H54 (cell line): ENCODE data around the gene MAP2K5.

ENCODE experiments used
- DNase-seq: peaks from one replicate; pipeline ENCODE4 v3.0.0; 2011; ENCODE audit warnings: low spot score, mixed read lengths; ENCODE audit not compliant: insufficient read length
- FAIRE-seq: peaks from 3 replicates; lab custom pipeline; 2011; peaks lifted over from hg19 to GRCh38; lab: Jason Lieb, UNC
- POLR2A ChIP-seq: IDR thresholded peaks from 2 replicates; pipeline ENCODE4 v1.6.1; 2011; ENCODE audit warnings: low read depth, mild to moderate bottlenecking, low read length

Gene MAP2K5

DNA sequence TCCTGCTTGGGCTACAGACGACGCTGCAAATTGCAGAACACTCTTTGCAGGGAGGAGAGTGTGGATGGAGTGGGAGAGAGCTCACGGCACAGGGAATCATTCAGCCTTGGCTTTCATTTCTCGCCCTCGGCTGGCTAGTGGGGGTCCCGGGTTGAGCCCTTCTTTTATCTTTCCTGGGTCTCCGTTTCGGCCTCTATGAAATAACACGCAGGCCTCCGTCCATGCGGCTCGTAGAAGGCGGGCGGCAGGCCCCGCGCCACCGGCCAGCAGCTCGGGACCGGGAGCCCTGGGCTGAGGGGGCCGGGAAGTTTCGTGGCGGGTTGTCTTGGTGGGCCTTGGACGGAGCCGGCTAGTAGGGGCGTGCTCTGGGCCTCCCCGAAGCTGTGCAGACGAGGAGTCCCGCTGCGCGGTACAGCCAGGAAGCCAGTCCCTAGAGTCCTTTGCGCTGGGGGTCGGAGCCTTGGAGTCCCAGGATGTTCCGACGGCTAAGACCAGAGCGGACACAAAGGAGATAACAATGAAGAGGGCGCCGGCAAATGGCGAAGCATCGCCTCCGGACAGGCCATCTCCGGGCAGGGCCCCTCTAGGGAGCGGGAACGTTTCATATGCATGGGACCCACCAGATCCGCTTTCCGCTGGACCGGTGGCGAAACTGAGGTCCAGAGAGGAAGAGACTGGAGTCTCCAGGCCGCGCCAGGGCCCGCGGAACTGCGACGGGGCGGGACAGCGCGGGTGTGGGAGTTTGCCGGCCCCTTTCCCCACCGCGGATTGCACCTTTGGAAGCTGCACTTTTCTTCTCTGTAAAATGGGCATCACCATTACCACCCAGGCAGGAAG, 293.0 kb downstream of the MAP2K5 start:
- no peak for TF ChIP-seq POLR2A
- no peak for FAIRE-seq
- DNase-seq = no peak

DNA sequence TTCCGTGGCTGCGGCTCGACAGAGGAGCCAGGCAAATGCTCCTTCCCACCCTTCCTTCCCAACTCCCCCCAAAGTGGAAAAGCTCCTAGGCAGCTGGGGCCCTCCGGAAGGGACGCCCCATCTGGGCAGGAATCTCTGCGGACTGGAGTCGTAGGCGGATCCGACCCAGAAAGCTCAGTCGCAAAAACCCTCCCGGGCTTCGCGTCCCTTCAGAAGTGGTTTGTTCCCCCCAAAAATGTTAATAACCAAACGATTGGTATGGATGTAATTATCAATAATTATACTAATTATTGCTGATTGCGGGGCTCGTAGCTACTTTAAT, 293.6 kb downstream of the MAP2K5 start:
- TF ChIP-seq POLR2A = no peak
- DNase-seq = no peak
- FAIRE-seq = no peak

DNA sequence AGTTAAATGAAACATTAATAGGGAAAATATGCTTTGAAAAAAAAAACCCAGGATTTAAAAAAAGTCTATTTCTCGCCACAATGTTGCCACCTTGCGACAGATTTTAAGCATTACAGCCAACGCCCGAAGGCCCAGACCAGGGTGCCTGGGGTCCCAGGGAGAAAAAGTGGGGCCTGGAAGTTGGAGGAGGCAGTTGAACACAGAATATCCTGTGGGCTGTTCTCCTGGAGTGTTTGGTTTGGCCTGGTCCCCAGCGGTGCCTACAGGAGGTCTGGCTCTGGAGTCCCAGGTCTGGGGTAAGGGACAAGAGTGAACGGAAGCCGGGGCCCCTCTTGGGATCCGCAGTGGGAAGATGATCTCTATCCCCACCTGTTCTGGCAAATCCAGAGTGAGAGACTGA, 294.0 kb downstream of the MAP2K5 start:
- no peak for TF ChIP-seq POLR2A
- DNase-seq (peak; percentile 58), FAIRE-seq (no peak)

DNA sequence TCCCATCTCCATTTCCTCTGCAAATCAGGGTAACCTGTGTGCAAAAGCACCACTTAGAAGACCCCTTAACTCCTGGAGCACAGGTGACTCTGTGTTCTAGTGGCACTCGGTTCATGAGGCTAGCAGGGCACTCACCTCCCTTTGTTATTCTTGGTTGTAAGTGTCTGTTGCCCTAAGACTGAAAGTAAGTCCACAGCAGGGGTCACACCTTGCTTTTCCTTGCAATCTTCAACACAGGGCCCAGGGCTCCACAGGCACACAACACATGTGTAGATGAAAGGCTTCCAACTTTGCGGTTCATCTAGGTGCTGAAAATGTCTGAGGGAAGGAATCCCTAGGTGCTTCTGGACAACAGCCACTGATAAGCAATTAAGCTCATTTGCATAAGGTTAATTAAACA, 294.5 kb downstream of the MAP2K5 start:
- no peak for TF ChIP-seq POLR2A
- FAIRE-seq = no peak
- DNase-seq = no peak

DNA sequence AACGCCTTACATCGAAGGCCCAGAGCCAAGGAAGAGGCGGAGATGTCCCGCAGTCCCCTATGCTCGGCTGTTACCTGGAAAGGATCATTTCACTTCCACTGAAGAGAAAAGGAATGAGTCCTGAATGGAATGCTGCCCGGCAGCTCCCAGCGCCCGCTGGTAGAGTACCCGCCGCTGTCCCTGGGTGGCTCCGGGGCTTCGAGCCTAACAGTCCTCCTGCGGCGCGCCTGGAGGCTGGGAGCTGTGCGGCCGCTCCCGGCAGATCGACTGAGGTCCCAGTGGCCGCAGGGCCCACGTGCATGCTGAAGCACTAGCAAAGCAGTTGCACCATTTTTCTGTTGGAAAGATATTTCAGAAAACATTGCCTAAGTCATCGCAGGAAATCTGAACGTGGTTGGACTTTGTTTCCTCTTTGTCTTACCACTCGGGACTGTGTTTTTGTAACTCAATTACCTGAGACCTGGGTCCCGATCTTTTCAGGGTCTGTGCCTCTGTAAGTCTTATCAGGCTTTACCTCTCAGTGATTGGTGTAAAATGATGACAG, 296.4 kb downstream of the MAP2K5 start:
- DNase-seq (peak; percentile 55), FAIRE-seq (no peak)
- TF ChIP-seq POLR2A = no peak

GRCh38 chr15:67839499-67839928, 297.0 kb downstream of the MAP2K5 start:
- FAIRE-seq (no peak), DNase-seq (no peak)
- TF ChIP-seq POLR2A = no peak

DNA sequence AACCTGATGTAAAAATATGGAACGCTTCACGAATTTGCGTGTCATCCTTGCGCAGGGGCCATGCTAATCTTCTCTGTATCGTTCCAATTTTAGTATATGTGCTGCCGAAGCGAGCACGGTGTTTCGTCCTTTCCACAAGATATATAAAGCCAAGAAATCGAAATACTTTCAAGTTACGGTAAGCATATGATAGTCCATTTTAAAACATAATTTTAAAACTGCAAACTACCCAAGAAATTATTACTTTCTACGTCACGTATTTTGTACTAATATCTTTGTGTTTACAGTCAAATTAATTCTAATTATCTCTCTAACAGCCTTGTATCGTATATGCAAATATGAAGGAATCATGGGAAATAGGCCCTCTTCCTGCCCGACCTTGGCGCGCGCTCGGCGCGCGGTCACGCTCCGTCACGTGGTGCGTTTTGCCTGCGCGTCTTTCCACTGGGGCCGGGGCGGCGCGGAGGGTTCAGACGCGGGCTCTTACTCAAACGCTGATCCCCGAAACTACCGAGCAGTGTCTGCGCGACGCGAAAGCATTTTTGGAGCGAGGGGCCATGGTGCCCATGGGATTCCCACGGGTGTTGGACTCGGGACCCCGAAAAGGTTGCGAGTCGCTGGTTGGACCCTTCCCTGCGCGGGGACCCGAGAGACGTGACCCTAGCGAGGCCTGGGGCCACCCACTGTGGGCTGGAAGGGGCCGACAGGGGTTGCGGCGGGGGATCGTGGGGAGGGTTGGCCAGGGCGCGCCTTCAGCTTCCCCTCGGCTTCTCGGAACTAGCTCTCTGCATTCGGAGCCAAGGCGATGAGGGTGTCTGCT, 297.6 kb downstream of the MAP2K5 start, which contains the start of gene RNU6-1:
TSS of gene RNU6-1 (minus strand) at position 117 of the 820 bp plus-strand sequence.
- FAIRE-seq = no peak
- TF ChIP-seq POLR2A = peak; percentile 80
- peak; percentile 68 for DNase-seq

- DNase-seq = no peak
- FAIRE-seq = no peak
- no peak for TF ChIP-seq POLR2A
Observed at GRCh38 chr15:67840749-67841512, 298.4 kb downstream of the MAP2K5 start.

DNA sequence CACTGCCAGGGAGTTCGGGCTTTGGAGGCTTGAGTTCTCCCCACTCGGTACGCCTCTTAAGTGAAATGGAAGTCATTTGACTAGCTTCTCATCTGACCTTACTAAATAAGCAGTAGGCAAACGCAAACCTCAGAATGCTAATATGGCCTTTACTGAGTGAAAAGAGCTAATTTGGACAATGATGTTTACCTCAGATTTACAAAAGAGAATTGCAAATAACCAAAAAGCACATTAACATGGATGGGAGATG, 298.9 kb downstream of the MAP2K5 start:
- no peak for FAIRE-seq
- TF ChIP-seq POLR2A = no peak
- DNase-seq = no peak

- FAIRE-seq = no peak
- no peak for TF ChIP-seq POLR2A
- no peak for DNase-seq
Observed at GRCh38 chr15:67843092-67843501, 300.6 kb downstream of the MAP2K5 start.

- TF ChIP-seq POLR2A = no peak
- no peak for FAIRE-seq
- no peak for DNase-seq
Observed at GRCh38 chr15:67843571-67844387, 301.3 kb downstream of the MAP2K5 start.

DNA sequence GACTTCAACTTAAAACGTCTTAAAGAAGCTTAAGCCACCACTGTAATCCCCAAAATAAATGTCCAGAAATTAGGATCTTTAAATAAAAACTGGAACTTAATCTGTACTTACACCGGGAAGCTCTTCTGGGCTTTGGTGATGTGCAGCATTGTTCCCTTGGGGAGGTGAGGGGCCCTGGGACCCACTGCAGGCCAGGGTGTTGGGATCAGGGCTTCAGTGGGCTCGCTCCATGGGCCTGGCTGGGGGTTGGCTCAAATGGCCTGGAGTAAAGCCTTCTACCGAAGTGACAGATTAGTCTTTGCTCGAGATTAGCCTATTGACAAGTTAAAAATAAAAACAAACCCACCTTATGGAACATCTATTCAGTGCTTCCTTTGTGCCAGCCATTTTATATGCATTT, 303.5 kb downstream of the MAP2K5 start:
- no peak for DNase-seq
- FAIRE-seq = no peak
- TF ChIP-seq POLR2A = no peak

DNA sequence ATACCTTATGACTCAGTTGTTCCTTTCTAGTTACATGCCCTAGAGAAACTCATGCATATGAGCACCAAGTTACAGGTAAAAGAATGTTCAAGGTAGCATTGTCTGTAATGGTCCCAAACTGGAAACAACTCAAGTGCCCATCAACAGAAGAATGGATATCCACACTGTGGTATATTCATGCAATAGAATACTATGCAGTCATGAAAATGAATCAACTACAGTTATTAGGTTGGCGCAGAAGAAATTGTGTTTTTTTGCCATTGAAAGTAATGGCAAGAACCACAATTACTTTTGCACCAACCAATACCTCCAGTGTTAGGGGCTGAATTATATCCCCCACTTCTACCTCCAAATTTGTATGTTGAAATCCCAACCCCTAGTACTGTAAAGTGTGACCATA, 307.0 kb downstream of the MAP2K5 start:
- no peak for DNase-seq
- TF ChIP-seq POLR2A = no peak
- no peak for FAIRE-seq

GRCh38 chr15:67850336-67850735, 307.8 kb downstream of the MAP2K5 start:
- no peak for TF ChIP-seq POLR2A
- DNase-seq = no peak
- no peak for FAIRE-seq
